ENCODE data around the gene ZFP36L1. TPM values are rescaled to one million over a fixed set of nuclear protein-coding genes. Genes with fewer than 3 reads are reported as not detected.

The ZFP36L1 gene
- total RNA-seq, 1 donor from 2014 or later = 199 TPM

DNA sequence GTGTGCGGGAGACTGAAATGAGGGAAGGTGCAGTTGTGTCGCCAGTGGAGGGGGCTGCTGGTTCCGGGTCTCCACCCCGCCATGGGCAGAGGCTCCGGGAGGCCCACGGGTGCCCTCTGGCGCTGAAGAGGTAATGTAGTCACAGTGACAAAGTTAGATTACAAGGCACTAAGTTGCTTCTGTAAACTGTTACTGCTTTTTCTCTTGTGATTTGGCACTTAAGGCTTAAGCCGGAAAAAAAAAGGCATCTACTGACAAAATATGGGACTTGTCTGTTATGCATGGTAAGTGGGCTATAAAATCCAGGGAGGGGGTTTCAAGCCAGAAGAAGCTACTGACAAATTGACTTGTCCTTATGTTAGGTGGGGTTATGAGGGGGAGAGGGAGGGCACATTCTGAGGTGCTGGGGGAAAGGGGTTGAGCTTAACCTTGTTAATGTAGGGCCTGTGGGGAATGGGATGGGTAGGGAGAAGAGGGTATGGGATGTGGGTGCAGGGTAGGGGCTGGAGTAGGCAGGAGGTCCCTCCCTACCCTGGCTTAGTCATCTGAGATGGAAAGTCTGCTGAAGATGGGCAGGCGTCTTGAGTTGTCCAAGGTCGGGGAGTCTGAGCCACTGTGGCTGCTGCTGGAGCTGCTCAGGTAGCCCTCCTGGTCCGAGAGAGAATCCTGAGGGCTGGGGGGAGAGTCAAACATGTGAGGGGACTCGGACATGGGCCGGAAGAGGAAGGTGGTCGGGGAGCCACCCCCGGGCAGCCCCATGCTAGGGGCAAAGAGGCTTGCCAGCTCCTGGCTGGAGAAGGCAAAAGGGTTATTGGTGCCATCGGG, 3.7 kb downstream of the ZFP36L1 start:
- peak; percentile 91 for DNase-seq
- Histone ChIP-seq H3K36me3 (peaks cover 50% of the 10 kb centered on the region), H3K27ac (peak overlapping the region; percentile 100), H3K9me3 (no peaks in the 10 kb centered on the region), H3K27me3 (ENCODE audit: low read depth) (no peaks in the 10 kb centered on the region), H3K4me1 (peaks cover 53% of the 10 kb centered on the region), H3K4me3 (peak overlapping the region; percentile 86)
- peak; percentile 29 to 32 for ATAC-seq
- intact Hi-C loops (cut with DNase I) = no loop called here
- TF ChIP-seq, protein P1, sequence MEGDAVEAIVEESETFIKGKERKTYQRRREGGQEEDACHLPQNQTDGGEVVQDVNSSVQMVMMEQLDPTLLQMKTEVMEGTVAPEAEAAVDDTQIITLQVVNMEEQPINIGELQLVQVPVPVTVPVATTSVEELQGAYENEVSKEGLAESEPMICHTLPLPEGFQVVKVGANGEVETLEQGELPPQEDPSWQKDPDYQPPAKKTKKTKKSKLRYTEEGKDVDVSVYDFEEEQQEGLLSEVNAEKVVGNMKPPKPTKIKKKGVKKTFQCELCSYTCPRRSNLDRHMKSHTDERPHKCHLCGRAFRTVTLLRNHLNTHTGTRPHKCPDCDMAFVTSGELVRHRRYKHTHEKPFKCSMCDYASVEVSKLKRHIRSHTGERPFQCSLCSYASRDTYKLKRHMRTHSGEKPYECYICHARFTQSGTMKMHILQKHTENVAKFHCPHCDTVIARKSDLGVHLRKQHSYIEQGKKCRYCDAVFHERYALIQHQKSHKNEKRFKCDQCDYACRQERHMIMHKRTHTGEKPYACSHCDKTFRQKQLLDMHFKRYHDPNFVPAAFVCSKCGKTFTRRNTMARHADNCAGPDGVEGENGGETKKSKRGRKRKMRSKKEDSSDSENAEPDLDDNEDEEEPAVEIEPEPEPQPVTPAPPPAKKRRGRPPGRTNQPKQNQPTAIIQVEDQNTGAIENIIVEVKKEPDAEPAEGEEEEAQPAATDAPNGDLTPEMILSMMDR (IDR thresholded peaks at IDR 0.05) = peak; percentile 72

DNA sequence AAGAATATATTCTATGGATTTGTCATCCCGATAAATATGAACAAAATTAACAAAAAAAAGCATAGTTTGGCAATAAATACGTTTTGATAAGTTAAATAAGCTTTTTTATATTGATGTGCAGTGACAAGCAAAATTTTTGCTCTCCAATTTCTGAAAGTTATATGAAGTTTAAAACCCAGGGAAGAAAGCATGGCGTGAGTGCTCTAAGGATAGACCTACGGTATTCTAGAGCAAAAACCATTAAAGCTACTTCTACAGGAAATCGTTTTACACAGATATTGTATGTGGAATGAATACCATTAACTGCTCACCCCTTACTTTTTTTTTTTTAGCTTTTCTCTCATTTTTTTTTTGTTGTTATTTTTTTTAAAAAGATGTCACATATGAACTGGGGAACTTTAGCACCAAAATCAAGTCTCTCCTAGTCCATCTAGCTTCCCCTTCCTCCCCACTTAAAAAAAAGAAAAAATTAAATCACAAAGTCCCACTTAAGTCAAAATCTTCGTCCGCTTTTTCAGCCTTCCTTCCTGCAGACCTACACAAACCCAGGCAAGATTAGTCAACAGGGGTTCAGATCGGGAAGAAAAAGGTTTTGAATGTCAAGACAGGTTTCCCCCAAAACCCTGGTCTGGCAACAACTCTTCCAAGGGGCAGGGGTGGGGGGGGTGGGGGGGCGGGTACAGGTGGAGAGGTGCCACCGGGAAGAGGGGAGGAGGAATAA, 4.4 kb downstream of the ZFP36L1 start:
- intact Hi-C loops (cut with DNase I) = no loop called here
- Histone ChIP-seq H3K36me3 (peaks cover 50% of the 10 kb centered on the region), H3K27me3 (ENCODE audit: low read depth) (no peaks in the 10 kb centered on the region), H3K4me3 (peak overlapping the region; percentile 86), H3K4me1 (peaks cover 55% of the 10 kb centered on the region), H3K9me3 (no peaks in the 10 kb centered on the region), H3K27ac (peak overlapping the region; percentile 100)
- no peak for ATAC-seq
- no peak for DNase-seq
- TF ChIP-seq, protein P1 (IDR thresholded peaks at IDR 0.05) = no peak

DNA sequence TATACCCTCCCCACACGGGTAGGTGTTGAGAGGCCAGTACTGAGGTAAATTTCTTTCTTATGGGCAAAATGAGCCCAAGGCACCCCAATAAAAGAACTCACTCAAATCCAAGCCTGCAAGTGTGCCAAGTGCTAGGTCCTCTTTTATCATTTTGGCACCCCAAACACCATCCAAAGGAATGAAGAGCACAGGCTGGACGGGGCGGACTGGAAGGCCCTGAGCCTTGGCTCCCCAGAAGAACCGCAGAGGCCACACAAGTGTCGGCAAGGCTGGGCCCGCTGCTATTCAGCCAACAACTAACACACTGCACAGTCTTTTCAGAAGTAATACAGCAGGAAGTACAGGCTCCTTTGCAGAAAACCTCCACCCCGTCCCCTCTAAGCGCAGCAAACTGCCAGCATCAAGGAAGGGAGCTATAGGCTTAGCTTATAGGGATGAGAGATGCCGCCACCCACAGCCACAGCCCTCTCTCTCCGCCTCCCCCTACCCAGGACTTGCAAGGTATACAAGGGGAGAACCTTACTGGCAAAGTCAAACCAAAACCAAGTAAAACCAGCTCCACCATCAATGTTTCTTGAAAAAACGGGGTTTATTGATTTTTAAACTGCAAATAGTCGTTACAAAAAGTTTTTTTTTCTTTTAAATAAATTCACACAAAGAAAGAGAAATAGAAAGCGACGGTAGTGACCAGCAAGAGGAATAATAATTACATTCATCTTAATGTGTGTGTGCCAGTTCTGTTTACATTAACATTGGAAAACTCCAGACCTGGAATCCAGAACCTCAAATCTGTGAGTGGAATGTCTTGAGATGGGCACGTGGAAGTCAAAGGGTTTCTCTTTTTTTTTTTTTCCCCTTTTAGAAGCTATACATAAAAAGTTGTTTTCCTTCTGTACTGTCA, 5.5 kb downstream of the ZFP36L1 start:
- H3K4me1 ChIP-seq = peaks cover 60% of the 10 kb centered on the region
- DNase-seq (no peak), ATAC-seq (peak; percentile 1 to 2)
- intact Hi-C loops (cut with DNase I) = no loop called here
- H3K36me3 ChIP-seq = peaks cover 50% of the 10 kb centered on the region
- H3K27ac ChIP-seq = peak overlapping the region; percentile 100
- TF ChIP-seq, protein P1 (IDR thresholded peaks at IDR 0.05) = no peak
- no peaks in the 10 kb centered on the region for H3K27me3 ChIP-seq (ENCODE audit: low read depth)
- H3K9me3 ChIP-seq = no peaks in the 10 kb centered on the region
- H3K4me3 ChIP-seq = peak overlapping the region; percentile 86

DNA sequence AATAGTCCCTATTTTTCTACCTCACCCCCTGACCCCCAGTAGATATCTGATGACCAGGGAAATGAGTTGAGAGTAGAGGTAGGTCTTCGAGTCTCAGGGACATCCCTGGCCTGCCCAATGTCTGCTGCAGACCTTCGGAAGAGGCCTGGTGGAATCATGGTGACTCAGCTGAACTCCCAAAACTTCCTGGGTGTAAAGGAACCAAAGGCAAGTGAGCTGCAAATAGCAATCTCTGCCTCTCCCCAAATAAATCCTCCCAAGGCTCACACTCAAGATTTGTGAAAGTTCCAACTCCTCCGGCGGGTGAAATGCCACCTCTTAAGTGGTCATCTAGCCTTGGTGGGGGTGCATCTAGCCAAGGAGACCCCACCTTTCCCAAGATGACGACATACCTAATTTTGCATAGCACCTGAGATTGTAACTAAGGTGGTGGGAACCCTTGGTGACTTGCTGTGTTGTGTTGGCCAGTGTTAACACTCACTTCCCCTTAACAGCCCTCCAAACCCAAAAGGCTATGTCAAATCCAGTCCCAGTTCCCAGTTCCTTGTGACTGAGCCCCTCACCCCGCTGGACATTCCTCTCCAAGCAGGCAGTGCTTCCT, 6.3 kb downstream of the ZFP36L1 start:
- ATAC-seq (peak; percentile 3 to 12), DNase-seq (no peak)
- Histone ChIP-seq H3K4me1 (peaks cover 68% of the 10 kb centered on the region), H3K27me3 (ENCODE audit: low read depth) (no peaks in the 10 kb centered on the region), H3K36me3 (peaks cover 50% of the 10 kb centered on the region), H3K9me3 (no peaks in the 10 kb centered on the region), H3K4me3 (peak overlapping the region; percentile 86), H3K27ac (peak overlapping the region; percentile 100)
- TF ChIP-seq, protein P1 (IDR thresholded peaks at IDR 0.05) = no peak
- intact Hi-C loops (cut with DNase I) = no loop called here

All from lower lobe of right lung (tissue), 2 donors.